Neural progenitor cell (in vitro differentiated cells): ENCODE data around the gene PLG.

Experiments
- CTCF ChIP-seq: fragments of 200-600 bp; sonication (generic); IDR thresholded peaks from 2 replicates; pipeline ENCODE4 v1.5.1; 2017; ENCODE audit warnings: antibody characterized with exemption, mild to moderate bottlenecking
- EZH2 ChIP-seq: fragments of 200-600 bp; sonication (generic); IDR thresholded peaks from 2 replicates; pipeline ENCODE4 v1.6.1; 2017; ENCODE audit warnings: antibody characterized with exemption, mild to moderate bottlenecking, moderate library complexity
- EZH2phosphoT487 ChIP-seq: fragments of 200-600 bp; sonication (generic); IDR thresholded peaks from 2 replicates; pipeline ENCODE4 v1.6.1; 2017; ENCODE audit warnings: antibody characterized with exemption

- no peak for TF ChIP-seq CTCF
- TF ChIP-seq EZH2, result no peak
- no peak for TF ChIP-seq EZH2phosphoT487
Observed at GRCh38 chr6:160782228-160782627, 80.2 kb downstream of the PLG start.
